Transverse colon (tissue), 4 donors: Measurements from ENCODE around the gene CAMTA1.

Experiments used
- CTCF ChIP-seq, 5 experiments: fragments of 200-600 bp in 3 of 5; fragments of 450-650 bp in 2 of 5; sonication (generic) in 3 of 5; IDR thresholded peaks; 1 replicate in 2 of 5; 2 replicates in 3 of 5; pipeline ENCODE4 v1.5.1; 2016 to 2017; ENCODE audit warnings: antibody characterized with exemption in 5 of 5, inconsistent platforms in 3 of 5, mild to moderate bottlenecking in 2 of 5, moderate library complexity in 1 of 5
- EP300 ChIP-seq: sonication (generic); formaldehyde crosslinking; IDR thresholded peaks from one replicate; pipeline ENCODE4 v1.6.1; 2017; ENCODE audit warnings: antibody characterized with exemption, low read depth
- POLR2A ChIP-seq: fragments of 450-650 bp; IDR thresholded peaks from one replicate; pipeline ENCODE4 v1.6.1; 2016; ENCODE audit warnings: antibody characterized with exemption, mild to moderate bottlenecking, moderate library complexity
- POLR2AphosphoS5 ChIP-seq, 3 donors: sonication (generic); formaldehyde crosslinking; IDR thresholded peaks; one replicate each; pipeline ENCODE4 v1.6.1; 2016; ENCODE audit warnings: antibody characterized with exemption in 3 of 3

GRCh38 chr1:6869545-6869944, 84.3 kb downstream of the CAMTA1 start:
- no peak for TF ChIP-seq CTCF (IDR thresholded peaks at IDR 0.05)
- no peak for TF ChIP-seq POLR2A
- no peak for TF ChIP-seq POLR2AphosphoS5 (IDR thresholded peaks at IDR 0.05)
- no peak for TF ChIP-seq EP300
